DND-41 (cell line): Measurements from ENCODE around the gene GRK1.

Experiments
- ATAC-seq: fragments of 200-7000 bp; cut with Tn5 transposase; 3 replicates; pipeline ENCODE4 v1.9.1; 2021; ENCODE audit warnings: low read depth; ENCODE audit not compliant: insufficient read depth
- DNase-seq: peaks from one replicate; pipeline ENCODE4 v3.0.0-alpha.2; 2020
- H2AFZ ChIP-seq: 2 replicates; pipeline ENCODE4 v1.6.0; 2012; ENCODE audit warnings: low read depth, low read length
- H3K27ac ChIP-seq: 2 replicates; pipeline ENCODE4 v1.5.1; 2012; ENCODE audit warnings: low read length, inconsistent platforms
- H3K27me3 ChIP-seq: fragments of 200-600 bp; sonication (generic); 2 replicates; pipeline ENCODE4 v1.6.0; 2012; ENCODE audit warnings: low read length, mild to moderate bottlenecking, inconsistent platforms; ENCODE audit not compliant: insufficient read depth, poor library complexity
- H3K36me3 ChIP-seq: 2 replicates; pipeline ENCODE4 v1.5.1; 2012; ENCODE audit warnings: low read length, inconsistent platforms; ENCODE audit not compliant: insufficient read depth
- H3K4me1 ChIP-seq: 2 replicates; pipeline ENCODE4 v1.5.1; 2012; ENCODE audit warnings: mild to moderate bottlenecking, low read length; ENCODE audit not compliant: insufficient read depth
- H3K4me2 ChIP-seq: 2 replicates; pipeline ENCODE4 v1.6.0; 2012; ENCODE audit warnings: mild to moderate bottlenecking, moderate library complexity, low read length, inconsistent platforms; ENCODE audit not compliant: insufficient read depth
- H3K4me3 ChIP-seq, 2 experiments: fragments of 200-600 bp in 1 of 2; shearing (Covaris generic) in 1 of 2; 2 replicates each; pipeline ENCODE4 v1.5.1; 2012 to 2016; ENCODE audit warnings: inconsistent platforms in 2 of 2, low read length in 2 of 2, mild to moderate bottlenecking in 2 of 2, low read depth in 1 of 2, moderate library complexity in 1 of 2
- H3K79me2 ChIP-seq: 2 replicates; pipeline ENCODE4 v1.6.0; 2012; ENCODE audit warnings: low read length, inconsistent platforms; ENCODE audit not compliant: insufficient read depth
- H3K9ac ChIP-seq: 2 replicates; pipeline ENCODE4 v1.6.0; 2012; ENCODE audit warnings: low read depth, mild to moderate bottlenecking, inconsistent platforms, low read length, moderate library complexity
- H3K9me3 ChIP-seq: 2 replicates; pipeline ENCODE4 v1.5.1; 2012; ENCODE audit warnings: low read length, moderate library complexity, mild to moderate bottlenecking, inconsistent platforms; ENCODE audit not compliant: insufficient read depth, severe bottlenecking
- H4K20me1 ChIP-seq: 2 replicates; pipeline ENCODE4 v1.6.0; 2012; ENCODE audit warnings: low read length; ENCODE audit not compliant: insufficient read depth
- CTCF ChIP-seq: IDR thresholded peaks from 2 replicates; pipeline ENCODE4 v1.5.1; 2012; ENCODE audit warnings: borderline replicate concordance, low read length, moderate library complexity, mild to moderate bottlenecking; ENCODE audit not compliant: poor library complexity, severe bottlenecking; ENCODE audit errors: extremely low read depth
- EZH2 ChIP-seq: IDR thresholded peaks from 3 replicates; pipeline ENCODE4 v1.6.1; 2012; ENCODE audit warnings: borderline replicate concordance, low read depth, mild to moderate bottlenecking, moderate library complexity, low read length, inconsistent platforms; ENCODE audit not compliant: severe bottlenecking

Gene GRK1

DNA sequence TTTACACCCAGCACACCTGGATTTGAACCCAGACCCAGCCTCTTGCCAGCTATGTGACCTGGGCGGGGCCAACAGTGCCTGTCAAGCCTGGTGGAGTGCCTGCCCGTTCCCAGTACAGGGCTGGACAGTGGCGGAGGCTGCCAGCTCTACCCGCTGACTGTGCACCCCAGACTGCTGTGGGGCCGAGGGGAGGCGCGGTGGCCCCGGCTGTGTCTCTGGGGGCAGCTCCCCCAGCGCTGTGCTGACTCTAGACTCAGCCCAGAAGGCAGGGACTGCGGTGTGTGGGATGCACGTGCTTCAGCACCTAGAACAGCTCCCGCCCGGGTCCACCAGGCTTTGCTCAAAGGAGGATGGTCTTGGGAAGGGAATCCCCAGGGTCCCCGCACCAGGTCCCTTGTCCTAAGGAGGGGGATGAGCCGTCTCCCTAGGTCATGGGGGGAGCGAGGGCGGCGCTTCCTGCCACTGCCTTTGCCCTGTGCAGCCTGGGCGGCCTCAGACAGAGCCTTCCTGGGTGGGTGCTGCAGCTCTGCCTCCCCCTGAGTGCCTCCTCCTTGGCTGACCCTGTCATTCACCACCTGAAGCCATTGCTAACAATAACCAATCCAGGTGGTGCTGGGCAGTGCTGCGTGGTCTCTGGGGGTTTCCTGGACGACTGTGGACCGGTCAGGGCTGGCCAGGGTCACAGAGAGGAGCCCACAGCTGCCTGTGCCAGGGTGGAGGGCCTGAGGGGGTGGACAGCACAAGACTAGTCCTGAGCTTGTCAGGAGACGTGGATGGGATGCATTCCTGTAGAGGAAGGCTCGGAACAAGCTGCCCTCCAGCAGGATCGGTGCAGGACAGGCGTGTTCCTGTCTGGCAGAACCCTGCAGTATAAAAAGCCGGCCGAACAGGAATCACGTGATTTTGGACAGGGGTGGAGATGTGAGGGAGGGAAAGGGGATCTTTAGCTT, 110.6 kb downstream of the GRK1 start:
- H3K9me3 ChIP-seq = no peaks in the 10 kb centered on the region
- no peak overlapping the region for H2AFZ ChIP-seq
- no peaks in the 10 kb centered on the region for H3K4me1 ChIP-seq
- TF ChIP-seq CTCF = no peak
- TF ChIP-seq EZH2 = no peak
- no peak overlapping the region for H3K27ac ChIP-seq
- no peak overlapping the region for H3K9ac ChIP-seq
- peak; percentile 67 for DNase-seq
- no peak overlapping the region for H3K4me3 ChIP-seq
- no peaks in the 10 kb centered on the region for H3K36me3 ChIP-seq
- H3K27me3 ChIP-seq = peaks cover 15% of the 10 kb centered on the region
- no peaks in the 10 kb centered on the region for H3K79me2 ChIP-seq
- ATAC-seq = peak; percentile 99
- no peak overlapping the region for H3K4me2 ChIP-seq
- H4K20me1 ChIP-seq = peaks cover 14% of the 10 kb centered on the region

GRCh38 chr13:113781571-113781970, 114.6 kb downstream of the GRK1 start:
- Histone ChIP-seq H3K4me3 (no peak overlapping the region), H2AFZ (no peak overlapping the region), H3K4me1 (0 out of 2 replicates have a peak, but pooled peaks cover 3% of the 10 kb centered on the region), H3K36me3 (no peaks in the 10 kb centered on the region), H3K27ac (no peak overlapping the region), H3K9ac (no peak overlapping the region), H3K9me3 (no peaks in the 10 kb centered on the region), H3K4me2 (no peak overlapping the region), H4K20me1 (peaks cover 6% of the 10 kb centered on the region), H3K27me3 (peaks cover 18% of the 10 kb centered on the region), H3K79me2 (no peaks in the 10 kb centered on the region)
- TF ChIP-seq CTCF (no peak), EZH2 (no peak)
- DNase-seq (no peak), ATAC-seq (no peak)

DNA sequence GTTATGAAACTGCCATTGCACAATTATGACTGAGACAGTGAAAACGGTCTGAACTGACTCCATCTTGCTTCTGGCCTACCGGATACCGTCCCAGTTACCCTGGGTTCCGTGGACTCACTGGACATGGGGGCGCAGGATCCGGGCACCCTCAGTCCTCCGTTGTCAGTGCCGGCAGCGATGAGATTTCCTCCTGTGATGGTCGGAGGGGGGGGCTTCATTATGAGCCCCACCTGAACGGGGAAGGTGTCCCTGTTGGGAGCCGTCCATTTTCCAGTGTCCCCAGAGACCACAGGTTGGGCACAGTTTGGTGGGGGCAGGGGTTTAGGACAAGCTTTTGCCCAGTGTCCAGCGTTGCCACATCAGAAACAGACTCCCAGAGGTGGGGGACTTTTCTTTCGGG, 115.5 kb downstream of the GRK1 start:
- 0 out of 2 replicates have a peak, but pooled peaks cover 3% of the 10 kb centered on the region for H3K4me1 ChIP-seq
- TF ChIP-seq EZH2 (no peak), CTCF (no peak)
- H3K36me3 ChIP-seq = no peaks in the 10 kb centered on the region
- H3K9me3 ChIP-seq = no peaks in the 10 kb centered on the region
- H3K9ac ChIP-seq = no peak overlapping the region
- DNase-seq (no peak), ATAC-seq (no peak)
- H3K27ac ChIP-seq = no peak overlapping the region
- no peak overlapping the region; the same call in 1 of the 2 replicates for H2AFZ ChIP-seq
- H3K27me3 ChIP-seq = peaks cover 18% of the 10 kb centered on the region
- no peaks in the 10 kb centered on the region for H3K79me2 ChIP-seq
- H3K4me2 ChIP-seq = no peak overlapping the region
- H4K20me1 ChIP-seq = peaks cover 4% of the 10 kb centered on the region
- H3K4me3 ChIP-seq = no peak overlapping the region
